Mucosa of stomach (tissue), 1 donor: Measurements from ENCODE around the gene HIGD1C.
A peak's percentile ranks its signal among the peaks of the same experiment; 100 is the strongest.
"Not testable (repeated sequence)": the region's sequence is repeated elsewhere in the genome, so short reads cannot be mapped to it uniquely, and the experiment has no call there.

ENCODE experiments used
- H3K27me3 ChIP-seq: one replicate; pipeline ENCODE4 v1.7.0; 2013; ENCODE audit warnings: mild to moderate bottlenecking, low read length; ENCODE audit not compliant: control insufficient read depth, insufficient read depth
- H3K36me3 ChIP-seq: one replicate; pipeline ENCODE4 v1.7.0; 2013; ENCODE audit warnings: low read length; ENCODE audit not compliant: control insufficient read depth, insufficient read depth
- H3K4me1 ChIP-seq: one replicate; pipeline ENCODE4 v1.7.0; 2013; ENCODE audit warnings: mild to moderate bottlenecking, low read length; ENCODE audit not compliant: control insufficient read depth, insufficient read depth
- H3K4me3 ChIP-seq: one replicate; pipeline ENCODE4 v1.7.0; 2013; ENCODE audit warnings: low read length
- H3K9ac ChIP-seq: one replicate; pipeline ENCODE4 v1.7.0; 2013; ENCODE audit warnings: mild to moderate bottlenecking, low read length, moderate library complexity
- H3K9me3 ChIP-seq: one replicate; pipeline ENCODE4 v1.7.0; 2013; ENCODE audit warnings: mild to moderate bottlenecking, low read length, moderate library complexity; ENCODE audit not compliant: control insufficient read depth
- donor health status: Pancreatic carcinoma.

HIGD1C gene

DNA sequence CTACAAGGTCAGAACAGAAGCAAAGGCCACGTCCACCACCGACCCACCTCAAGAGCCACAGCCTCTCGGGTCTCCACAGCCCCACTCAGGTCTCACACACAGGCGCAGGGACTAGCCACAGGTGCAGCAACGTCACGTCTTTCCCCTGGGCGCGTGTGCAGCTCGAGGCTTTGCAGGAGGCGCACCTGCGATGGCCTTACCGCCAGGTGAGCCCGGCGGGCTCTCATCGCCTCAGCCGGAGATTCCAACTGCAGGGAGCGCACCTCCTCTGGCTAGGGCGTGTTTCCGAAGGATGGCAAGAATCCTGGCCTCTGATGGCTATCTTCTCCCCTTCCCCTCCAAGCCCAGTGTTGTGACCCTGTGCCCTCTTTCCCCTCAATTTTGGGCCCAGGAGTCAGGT is at the start of gene HIGD1C:
HIGD1C (plus strand) TSS at position 35 of the 400 bp plus-strand sequence. CDS start 1,455 bp downstream, outside the sequence.
- Histone ChIP-seq H3K4me1 (no peaks in the 10 kb centered on the region), H3K9ac (no peak within 1 kb of the TSS), H3K27me3 (no peaks in the 10 kb centered on the region), H3K4me3 (no peak within 1 kb of the TSS), H3K36me3 (no peaks in the 10 kb centered on the region), H3K9me3 (no peaks in the 10 kb centered on the region)

GRCh38 chr12:50908479-50908878 is 43.9 kb upstream of the HIGD1C start:
- not testable (repeated sequence) for H3K9ac ChIP-seq, H3K27me3 ChIP-seq, H3K4me3 ChIP-seq, H3K36me3 ChIP-seq, H3K9me3 ChIP-seq, H3K4me1 ChIP-seq

DNA sequence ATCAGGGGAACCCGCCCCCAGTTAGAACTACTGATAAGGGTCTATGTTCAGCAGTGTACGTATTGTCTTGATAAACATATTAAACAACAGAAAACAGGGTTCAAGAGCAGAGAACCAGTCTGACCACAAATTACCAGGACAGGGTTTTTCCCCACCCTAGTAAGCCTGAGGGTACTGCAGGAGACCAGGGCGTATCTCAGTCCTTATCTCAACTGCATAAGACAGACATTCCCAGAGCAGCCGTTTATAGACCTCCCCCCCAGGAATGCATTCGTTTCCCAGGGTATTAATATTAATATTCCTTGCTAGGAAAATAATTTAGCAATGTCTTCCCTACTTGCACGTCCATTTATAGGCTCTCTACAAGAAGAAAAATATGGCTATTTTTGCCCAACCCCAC is 40.0 kb upstream of the HIGD1C start:
- not testable (repeated sequence) for H3K27me3 ChIP-seq, H3K4me3 ChIP-seq, H3K4me1 ChIP-seq, H3K9ac ChIP-seq, H3K9me3 ChIP-seq, H3K36me3 ChIP-seq

- no peaks in the 10 kb centered on the region for H3K4me1 ChIP-seq
- H3K9ac ChIP-seq, result no peak overlapping the region
- H3K36me3 ChIP-seq, result no peaks in the 10 kb centered on the region
- H3K27me3 ChIP-seq, result no peaks in the 10 kb centered on the region
- H3K4me3 ChIP-seq, result no peak overlapping the region
- peaks cover 5% of the 10 kb centered on the region for H3K9me3 ChIP-seq
Observed at GRCh38 chr12:50913224-50913623, 39.1 kb upstream of the HIGD1C start.

DNA sequence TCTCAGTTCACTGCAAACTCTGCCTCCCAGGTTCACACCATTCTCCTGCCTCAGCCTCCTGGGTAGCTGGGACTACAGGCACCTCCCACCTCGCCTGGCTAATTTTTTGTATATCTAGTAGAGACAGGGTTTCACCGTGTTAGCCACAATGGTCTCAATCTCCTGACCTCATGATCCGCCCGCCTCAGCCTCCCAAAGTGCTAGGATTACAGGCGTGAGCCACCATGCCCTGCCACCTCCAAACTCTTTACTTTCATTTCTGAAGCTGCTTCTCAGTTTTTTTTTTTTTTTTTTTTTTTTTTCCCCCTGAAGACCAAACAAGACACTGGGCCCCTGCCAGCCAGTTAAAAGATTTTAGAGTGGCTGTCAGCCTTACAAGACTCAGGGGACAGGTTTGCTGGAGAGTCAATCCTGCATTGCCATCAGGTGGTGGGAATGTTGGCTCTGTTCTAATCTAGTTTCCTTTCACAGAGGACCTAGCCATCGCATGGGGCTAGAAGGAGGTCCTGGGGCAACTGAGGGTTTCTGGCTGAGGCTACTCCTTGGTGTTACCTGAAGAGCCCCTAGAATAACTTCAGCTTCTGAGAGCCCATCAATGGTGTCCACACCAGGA is 37.4 kb upstream of the HIGD1C start:
- no peaks in the 10 kb centered on the region for H3K4me1 ChIP-seq
- H3K4me3 ChIP-seq, result no peak overlapping the region
- no peaks in the 10 kb centered on the region for H3K27me3 ChIP-seq
- H3K9ac ChIP-seq, result no peak overlapping the region
- peaks cover 5% of the 10 kb centered on the region for H3K9me3 ChIP-seq
- no peaks in the 10 kb centered on the region for H3K36me3 ChIP-seq

DNA sequence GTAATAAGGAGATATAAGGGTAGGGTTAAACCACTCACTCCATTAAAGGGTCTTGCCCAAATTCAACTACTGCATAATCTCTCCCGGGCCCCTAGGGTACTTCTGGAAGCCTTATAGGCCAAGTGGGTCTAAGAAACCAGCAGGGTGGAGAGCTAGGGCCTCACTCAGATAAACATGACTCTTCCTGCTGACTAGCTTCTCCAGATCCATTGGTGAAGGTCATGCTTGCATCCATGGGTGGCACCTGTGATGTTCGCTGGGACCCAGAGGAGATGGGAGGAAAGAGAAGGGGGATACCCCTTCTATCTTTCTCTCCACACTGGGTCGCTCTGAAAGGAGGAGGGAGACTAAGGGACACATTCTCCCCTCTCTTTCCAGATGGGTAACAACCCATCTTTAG is 36.1 kb upstream of the HIGD1C start:
- Histone ChIP-seq H3K4me3 (no peak overlapping the region), H3K9me3 (peaks cover 5% of the 10 kb centered on the region), H3K36me3 (no peaks in the 10 kb centered on the region), H3K4me1 (no peaks in the 10 kb centered on the region), H3K9ac (no peak overlapping the region), H3K27me3 (no peaks in the 10 kb centered on the region)

DNA sequence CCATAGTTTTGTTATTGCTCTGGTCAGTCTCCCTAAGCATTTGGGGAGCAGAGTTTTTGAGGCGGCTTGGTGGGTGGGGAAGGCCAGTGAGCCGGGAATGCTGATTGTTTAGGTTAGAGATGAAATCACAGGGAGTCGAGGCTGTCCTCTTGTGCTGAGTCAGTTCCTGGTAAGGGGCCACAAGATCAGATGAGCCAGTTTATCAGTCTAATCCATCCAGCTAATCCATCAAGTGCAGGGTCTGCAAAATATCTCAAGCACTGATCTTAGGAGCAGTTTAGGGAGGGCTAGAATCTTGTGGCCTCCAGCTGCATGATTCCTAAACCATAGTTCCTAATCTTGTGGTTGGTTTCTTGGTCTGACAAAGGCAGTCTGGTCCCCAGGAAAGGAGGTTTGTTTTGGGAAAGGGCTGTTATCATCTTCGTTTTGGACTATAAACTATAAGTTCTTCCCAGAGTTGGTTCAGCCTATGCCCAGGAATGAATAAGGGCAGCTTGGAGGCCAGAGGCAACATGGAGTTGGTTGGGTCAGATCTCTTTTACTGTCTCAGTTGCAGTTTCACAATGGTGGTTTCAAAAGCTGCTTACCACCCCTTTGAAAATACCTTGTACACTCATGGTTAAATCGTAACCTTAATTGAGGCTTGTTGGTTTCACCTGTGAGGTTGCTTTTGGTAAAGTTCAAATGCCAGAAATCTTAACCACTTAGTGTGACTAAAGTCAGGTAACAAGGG is 33.6 kb upstream of the HIGD1C start:
- Histone ChIP-seq H3K9ac (no peak overlapping the region), H3K36me3 (no peaks in the 10 kb centered on the region), H3K27me3 (no peaks in the 10 kb centered on the region), H3K9me3 (peaks cover 5% of the 10 kb centered on the region), H3K4me3 (no peak overlapping the region), H3K4me1 (peaks cover 4% of the 10 kb centered on the region)

DNA sequence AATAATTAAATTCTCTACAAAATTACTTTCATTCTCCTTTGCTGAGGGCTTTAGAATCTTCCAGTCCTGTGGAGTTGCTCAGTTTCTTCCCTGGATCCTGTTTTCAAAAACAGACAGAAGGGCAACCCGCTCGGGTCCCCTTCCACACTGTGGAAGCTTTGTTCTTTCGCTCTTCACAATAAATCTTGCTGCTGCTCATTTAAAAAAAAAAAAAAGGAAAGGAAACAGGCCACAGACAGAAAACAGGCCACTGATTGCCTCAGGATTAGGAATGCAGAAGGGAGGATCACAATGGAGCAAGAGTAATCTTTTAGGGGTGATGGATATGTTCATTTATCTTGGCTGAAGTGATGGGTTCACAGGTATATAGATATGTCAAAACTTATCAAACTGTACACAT is 29.5 kb upstream of the HIGD1C start:
- Histone ChIP-seq H3K4me1 (peaks cover 11% of the 10 kb centered on the region), H3K36me3 (no peaks in the 10 kb centered on the region), H3K9me3 (no peaks in the 10 kb centered on the region), H3K4me3 (no peak overlapping the region), H3K27me3 (no peaks in the 10 kb centered on the region), H3K9ac (no peak overlapping the region)

DNA sequence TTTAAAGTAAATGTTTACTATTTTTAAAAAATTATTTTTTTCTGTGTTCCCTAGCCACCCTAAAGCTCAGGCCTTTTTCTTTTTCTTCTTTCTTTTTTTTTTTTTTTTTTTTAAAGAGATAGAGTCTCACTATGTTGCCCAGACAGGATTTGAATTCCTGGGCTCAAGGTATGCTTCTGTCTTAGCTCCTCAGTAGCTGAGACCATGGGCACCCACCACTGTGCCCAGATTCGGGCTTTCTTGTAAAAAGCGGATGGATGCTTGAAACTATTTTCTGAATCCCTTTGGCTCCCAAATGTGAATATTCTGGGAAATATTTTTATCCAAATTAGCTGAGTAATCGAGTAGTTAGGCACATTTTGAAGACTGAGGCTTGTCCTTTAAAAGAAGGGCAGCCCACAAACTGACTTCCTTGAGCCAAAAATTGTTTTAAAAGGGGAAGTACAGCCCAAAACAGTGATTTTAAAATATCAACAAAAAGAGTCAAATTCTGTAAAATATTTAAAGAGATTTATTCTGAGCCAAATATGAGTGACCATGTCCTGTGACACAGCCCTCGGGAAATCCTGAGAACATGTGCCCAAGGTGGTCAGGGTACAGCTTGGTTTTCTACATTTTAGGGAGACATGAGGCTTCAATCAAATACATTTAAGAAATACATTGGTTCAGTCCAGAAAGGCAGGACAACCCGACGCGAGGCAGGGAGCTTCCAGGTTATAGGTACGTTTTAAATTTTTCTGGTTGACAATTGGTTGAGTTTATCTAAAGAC is 28.8 kb upstream of the HIGD1C start:
- Histone ChIP-seq H3K9ac (peak overlapping the region; percentile 76), H3K27me3 (no peaks in the 10 kb centered on the region), H3K36me3 (no peaks in the 10 kb centered on the region), H3K9me3 (no peaks in the 10 kb centered on the region), H3K4me1 (peaks cover 18% of the 10 kb centered on the region), H3K4me3 (peak overlapping the region; percentile 96)

DNA sequence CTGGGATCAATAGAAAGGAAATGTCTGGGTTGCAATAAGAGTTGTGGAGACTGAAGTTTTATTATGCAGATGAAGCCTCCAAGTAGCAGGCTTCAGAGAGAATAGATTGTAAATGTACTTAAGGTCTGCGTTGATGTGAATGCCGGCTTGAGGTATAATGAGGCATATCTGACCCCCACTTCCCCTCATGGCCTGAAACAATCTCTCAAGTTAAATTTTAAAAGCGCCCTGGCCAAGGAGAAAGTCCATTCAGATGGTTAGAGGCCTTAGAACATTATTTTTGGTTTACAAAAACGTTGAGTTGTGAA is 28.3 kb upstream of the HIGD1C start:
- H3K27me3 ChIP-seq, result no peaks in the 10 kb centered on the region
- peak overlapping the region; percentile 96 for H3K4me3 ChIP-seq
- H3K9me3 ChIP-seq, result no peaks in the 10 kb centered on the region
- H3K36me3 ChIP-seq, result no peaks in the 10 kb centered on the region
- peak overlapping the region; percentile 76 for H3K9ac ChIP-seq
- peaks cover 23% of the 10 kb centered on the region for H3K4me1 ChIP-seq

DNA sequence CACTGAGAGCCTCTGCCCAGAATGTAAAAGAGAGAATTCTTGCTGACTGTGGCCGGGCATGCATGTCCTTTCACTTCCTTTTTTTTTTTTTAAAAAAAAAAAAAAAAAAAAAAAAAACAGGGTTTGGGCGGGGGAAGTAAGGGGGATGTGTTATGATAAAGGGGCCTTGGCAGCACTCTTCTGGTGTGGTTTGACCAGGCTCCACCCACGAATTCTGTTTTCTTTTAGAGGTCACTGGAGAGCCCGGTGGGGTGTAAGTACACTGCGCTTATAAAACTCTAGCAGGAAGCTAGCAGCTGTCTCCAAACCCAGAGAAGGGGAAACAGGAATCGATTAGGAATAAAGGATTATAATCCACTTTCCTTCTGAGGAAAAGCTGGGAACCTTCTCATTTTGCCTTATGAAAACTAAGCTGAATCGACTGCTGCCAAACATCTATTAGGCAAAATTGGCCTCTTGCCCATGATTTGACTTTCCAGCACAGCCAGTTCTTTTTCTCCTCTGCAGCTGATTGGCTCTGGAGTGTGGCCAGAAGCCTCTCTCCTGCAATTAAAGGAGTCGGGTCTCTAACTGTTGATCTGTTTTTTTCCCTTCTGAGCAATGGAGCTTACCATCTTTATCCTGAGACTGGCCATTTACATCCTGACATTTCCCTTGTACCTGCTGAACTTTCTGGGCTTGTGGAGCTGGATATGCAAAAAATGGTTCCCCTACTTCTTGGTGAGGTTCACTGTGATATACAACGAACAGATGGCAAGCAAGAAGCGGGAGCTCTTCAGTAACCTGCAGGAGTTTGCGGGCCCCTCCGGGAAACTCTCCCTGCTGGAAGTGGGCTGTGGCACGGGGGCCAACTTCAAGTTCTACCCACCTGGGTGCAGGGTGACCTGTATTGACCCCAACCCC is 27.7 kb upstream of the HIGD1C start:
- no peaks in the 10 kb centered on the region for H3K9me3 ChIP-seq
- H3K9ac ChIP-seq, result peak overlapping the region; percentile 83
- no peaks in the 10 kb centered on the region for H3K36me3 ChIP-seq
- peaks cover 24% of the 10 kb centered on the region for H3K4me1 ChIP-seq
- peak overlapping the region; percentile 96 for H3K4me3 ChIP-seq
- no peaks in the 10 kb centered on the region for H3K27me3 ChIP-seq

GRCh38 chr12:50925342-50925651 is 27.0 kb upstream of the HIGD1C start:
- Histone ChIP-seq H3K4me3 (peak overlapping the region; percentile 96), H3K36me3 (no peaks in the 10 kb centered on the region), H3K4me1 (peaks cover 24% of the 10 kb centered on the region), H3K27me3 (no peaks in the 10 kb centered on the region), H3K9ac (peak overlapping the region; percentile 83), H3K9me3 (no peaks in the 10 kb centered on the region)
